Body of pancreas (tissue), 4 donors: ENCODE measurements around the gene EVL. TPM values are rescaled to one million over a fixed set of nuclear protein-coding genes. Genes with fewer than 3 reads are reported as not detected.
A peak's percentile ranks its signal among the peaks of the same experiment; 100 is the strongest.

Source experiments
- ATAC-seq: fragments of 150-250 bp; one replicate; pipeline ENCODE4 v1.9.1; 2016
- DNase-seq, 4 donors: peaks; one replicate each; pipeline ENCODE4 v3.0.0-alpha.2; 2019
- H3K27ac ChIP-seq, 4 donors: fragments of 200-600 bp; sonication (generic); 1 replicate in 3 of 4; 2 replicates in 1 of 4; pipeline versions ENCODE4 v1.5.1 to v1.6.1; 2016 to 2019; ENCODE audit warnings: mild to moderate bottlenecking in 1 of 4, mixed read lengths in 1 of 4, moderate library complexity in 1 of 4
- H3K27me3 ChIP-seq, 2 donors: fragments of 200-600 bp; sonication (generic); one replicate each; pipeline ENCODE4 v1.6.0; 2016; ENCODE audit warnings: mild to moderate bottlenecking in 1 of 2
- H3K36me3 ChIP-seq, 2 donors: fragments of 200-600 bp; sonication (generic); replicated peaks in 1 of 2; 2 replicates each; pipeline ENCODE4 v1.5.1; 2016; ENCODE audit warnings: low read depth in 2 of 2; ENCODE audit not compliant: insufficient read depth in 1 of 2
- H3K4me1 ChIP-seq: fragments of 200-600 bp; sonication (generic); one replicate; pipeline ENCODE4 v1.6.0; 2016
- H3K4me3 ChIP-seq, 2 donors: fragments of 200-600 bp; sonication (generic); 1 replicate in 1 of 2; 2 replicates in 1 of 2; pipeline ENCODE4 v1.5.1; 2016 to 2019
- H3K9me3 ChIP-seq, 3 donors: fragments of 200-600 bp; sonication (generic); 1 replicate in 2 of 3; 2 replicates in 1 of 3; pipeline ENCODE4 v1.5.1; 2016
- POLR2A ChIP-seq, 3 donors: fragments of 450-650 bp; IDR thresholded peaks; one replicate each; pipeline ENCODE4 v1.6.1; 2016; ENCODE audit warnings: antibody characterized with exemption in 3 of 3, mild to moderate bottlenecking in 2 of 3
- WGBS, 2 donors: methylation state at CpG; one replicate each; pipeline ENCODE4 v1.1.5; 2017; 5-methylcytosine and 5-hydroxymethylcytosine counted together
- intact Hi-C: fragments of 100-400 bp; cut with DNase I; formaldehyde crosslinking; loops from one replicate; pipeline ENCODE4 v1.15.1; 2023
- total RNA-seq, 2 donors: library from RNA; depleted of rRNA; stranded (reverse); fragments of >200 nt; gene quantifications; one replicate each; pipeline ENCODE4 v1.1.0, GENCODE V29; 2016
- TF ChIP-seq, protein P1 (sequence below), 7 experiments: fragments of 450-650 bp in 4 of 7; fragments of 200-600 bp in 3 of 7; sonication (generic) in 3 of 7; IDR thresholded peaks; one replicate each; pipeline ENCODE4 v1.5.1; 2016 to 2019; ENCODE audit warnings: antibody characterized with exemption in 7 of 7

The EVL gene
- total RNA-seq, 2 donors from 2014 or later: 22.3 to 57.7 TPM

DNA sequence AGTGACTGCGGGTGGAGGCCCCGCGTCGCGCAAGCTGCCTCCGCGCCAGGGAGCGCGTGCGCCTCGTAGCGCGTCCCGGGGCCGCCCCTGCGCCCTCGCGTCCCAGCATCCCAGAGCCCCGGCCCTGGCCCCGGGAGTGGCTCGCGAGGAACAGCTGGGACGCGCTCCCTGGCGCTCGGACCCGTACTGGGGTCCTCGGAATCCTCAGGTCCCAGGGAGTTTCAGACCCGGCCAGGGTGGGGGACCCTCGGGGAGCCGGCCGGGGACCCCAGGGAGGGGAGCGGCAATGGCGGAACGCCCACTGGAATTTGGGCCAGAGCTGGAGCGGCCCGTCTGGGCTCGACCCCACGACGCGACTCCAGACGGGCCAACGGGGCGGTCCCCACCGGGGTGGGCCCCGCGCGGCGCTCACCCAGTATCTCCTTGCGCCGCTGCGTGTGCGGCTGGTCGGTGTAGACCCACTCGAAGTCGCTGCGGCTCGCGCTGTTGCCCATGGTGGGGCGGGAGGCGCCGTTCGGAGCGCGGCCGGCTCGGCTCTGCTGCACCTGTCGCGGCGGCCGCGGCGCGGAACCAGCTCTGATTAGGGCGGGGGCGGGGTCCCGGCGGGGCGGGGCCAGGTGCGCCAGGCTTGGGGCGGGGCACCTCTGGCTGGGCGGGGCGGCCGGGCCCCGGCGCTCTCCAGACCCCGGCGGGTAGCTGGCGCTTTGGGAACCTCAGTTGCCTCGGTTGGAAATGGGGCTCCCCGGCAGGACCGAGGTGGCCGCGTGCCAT, 94.1 kb downstream of the EVL start, which contains the start of gene DEGS2:
DEGS2 (minus strand) TSS at position 552 of the 771 bp plus-strand sequence; CDS start at position 494, 58 bp downstream.
- 0% methylated on average over 85 of the region's 94 CpGs; no CpG with 5 or more reads in 1 of the 2 donors for WGBS, 2 donors
- Histone ChIP-seq H3K4me3 (peak within 1 kb of the TSS; percentile 17 to 40), H3K9me3 (no peaks in the 10 kb centered on the region), H3K4me1 (peaks cover 32% of the 10 kb centered on the region), H3K27ac (peak within 1 kb of the TSS in 2 of 4 donors; percentile 16 to 64), H3K27me3 (no peaks in the 10 kb centered on the region), H3K36me3 (no peaks in the 10 kb centered on the region)
- TF ChIP-seq, protein P1, sequence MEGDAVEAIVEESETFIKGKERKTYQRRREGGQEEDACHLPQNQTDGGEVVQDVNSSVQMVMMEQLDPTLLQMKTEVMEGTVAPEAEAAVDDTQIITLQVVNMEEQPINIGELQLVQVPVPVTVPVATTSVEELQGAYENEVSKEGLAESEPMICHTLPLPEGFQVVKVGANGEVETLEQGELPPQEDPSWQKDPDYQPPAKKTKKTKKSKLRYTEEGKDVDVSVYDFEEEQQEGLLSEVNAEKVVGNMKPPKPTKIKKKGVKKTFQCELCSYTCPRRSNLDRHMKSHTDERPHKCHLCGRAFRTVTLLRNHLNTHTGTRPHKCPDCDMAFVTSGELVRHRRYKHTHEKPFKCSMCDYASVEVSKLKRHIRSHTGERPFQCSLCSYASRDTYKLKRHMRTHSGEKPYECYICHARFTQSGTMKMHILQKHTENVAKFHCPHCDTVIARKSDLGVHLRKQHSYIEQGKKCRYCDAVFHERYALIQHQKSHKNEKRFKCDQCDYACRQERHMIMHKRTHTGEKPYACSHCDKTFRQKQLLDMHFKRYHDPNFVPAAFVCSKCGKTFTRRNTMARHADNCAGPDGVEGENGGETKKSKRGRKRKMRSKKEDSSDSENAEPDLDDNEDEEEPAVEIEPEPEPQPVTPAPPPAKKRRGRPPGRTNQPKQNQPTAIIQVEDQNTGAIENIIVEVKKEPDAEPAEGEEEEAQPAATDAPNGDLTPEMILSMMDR (IDR thresholded peaks at IDR 0.05): no peak
- peak; percentile 42 to 70 (median 49) for TF ChIP-seq POLR2A (IDR thresholded peaks at IDR 0.05)
- ATAC-seq: peak; percentile 88
- intact Hi-C loops: no loop called here
- peak; percentile 67 to 85 (median 72) for DNase-seq

DNA sequence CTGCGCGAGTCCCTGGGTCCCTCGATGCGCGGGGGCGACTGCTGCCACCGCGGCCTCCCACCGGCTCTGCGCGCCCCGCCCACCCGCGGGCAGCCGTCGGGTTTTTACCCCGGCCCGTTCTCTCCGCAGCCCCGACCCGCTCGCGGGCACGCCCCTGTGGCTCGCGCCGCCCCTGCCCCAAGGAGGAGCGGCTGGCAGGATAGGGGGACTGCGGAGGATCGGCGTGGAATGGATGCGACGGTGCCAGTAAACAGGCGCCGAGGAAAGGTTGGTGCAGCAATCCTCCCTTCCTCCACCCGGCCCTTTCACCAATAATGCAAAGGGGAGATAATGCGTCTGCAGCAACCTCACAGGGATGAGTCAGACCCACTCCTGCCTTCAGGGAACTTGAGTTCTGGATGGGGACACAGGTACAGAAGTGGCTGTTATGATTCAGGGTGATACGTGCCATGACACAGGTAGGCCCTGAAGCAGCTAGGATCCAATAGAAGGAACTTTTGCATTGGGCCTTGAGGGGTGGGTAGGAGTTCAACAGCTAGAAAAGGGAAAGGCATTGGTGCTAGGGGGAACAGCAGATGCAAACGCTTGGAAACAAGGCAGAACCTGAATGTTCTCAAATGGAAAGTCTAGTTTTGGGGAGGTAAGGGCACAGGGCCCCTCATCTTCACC, 94.8 kb downstream of the EVL start:
- DNase-seq (no peak), ATAC-seq (peak; percentile 25)
- H3K27ac ChIP-seq: peak overlapping the region in 1 of 4 donors; percentile 64
- peak overlapping the region in 1 of 2 donors; percentile 40 for H3K4me3 ChIP-seq
- H3K27me3 ChIP-seq: no peaks in the 10 kb centered on the region
- no peaks in the 10 kb centered on the region for H3K36me3 ChIP-seq
- peaks cover 32% of the 10 kb centered on the region for H3K4me1 ChIP-seq
- TF ChIP-seq, protein P1 (IDR thresholded peaks at IDR 0.05): no peak
- no peak for TF ChIP-seq POLR2A (IDR thresholded peaks at IDR 0.05)
- H3K9me3 ChIP-seq: no peaks in the 10 kb centered on the region
- intact Hi-C loops: no loop called here
- 8 to 53% methylated on average over 6 to 39 of the region's 39 CpGs for WGBS, 2 donors

DNA sequence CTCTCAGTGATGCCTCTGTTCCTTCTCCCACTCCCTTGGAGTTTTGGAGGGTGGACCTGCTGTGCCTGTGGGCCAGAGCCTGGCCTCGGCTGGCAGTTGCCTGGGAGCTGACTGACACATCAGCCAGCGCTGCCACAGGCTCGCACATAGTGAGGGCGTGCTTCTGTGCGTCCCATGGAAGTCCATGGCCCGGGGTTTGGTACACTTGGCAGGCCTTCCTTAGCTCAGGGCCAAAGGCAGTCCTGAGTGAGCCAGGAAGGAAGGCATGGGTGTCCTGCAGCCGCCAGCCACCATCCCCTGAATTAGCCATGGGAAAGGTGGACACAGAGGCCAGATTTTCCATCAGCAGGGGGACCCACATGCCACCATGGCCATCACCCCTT, 95.3 kb downstream of the EVL start:
- H3K27me3 ChIP-seq: no peaks in the 10 kb centered on the region
- H3K9me3 ChIP-seq: no peaks in the 10 kb centered on the region
- TF ChIP-seq POLR2A (IDR thresholded peaks at IDR 0.05): no peak
- TF ChIP-seq, protein P1 (IDR thresholded peaks at IDR 0.05): no peak
- intact Hi-C loops: no loop called here
- no peak for DNase-seq
- H3K4me3 ChIP-seq: no peak overlapping the region
- no peak for ATAC-seq
- H3K27ac ChIP-seq: no peak overlapping the region
- 88 to 93% methylated on average over 6 to 7 of the region's 7 CpGs for WGBS, 2 donors
- H3K36me3 ChIP-seq: no peaks in the 10 kb centered on the region
- H3K4me1 ChIP-seq: peaks cover 32% of the 10 kb centered on the region

DNA sequence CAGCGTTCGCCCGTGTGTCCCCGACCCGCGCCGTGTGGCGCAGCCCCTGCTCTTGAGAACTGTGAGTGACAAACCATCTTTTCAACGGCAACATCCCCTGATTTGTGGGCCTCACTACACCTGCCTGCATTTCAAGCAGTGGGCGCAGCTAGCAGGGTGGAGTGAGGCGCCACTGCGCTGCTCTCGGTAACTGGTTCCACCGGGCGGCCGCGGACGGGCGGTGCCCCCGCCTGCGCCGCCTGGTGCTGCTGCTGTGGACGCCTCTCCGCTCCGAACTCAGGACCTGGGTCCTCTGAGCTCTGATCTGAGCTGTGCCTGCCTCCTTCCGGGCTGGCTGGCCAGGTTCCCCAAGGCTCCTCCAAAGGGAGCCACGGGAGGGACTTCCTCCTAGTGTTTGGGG, 100.2 kb downstream of the EVL start:
- ATAC-seq (peak; percentile 43), DNase-seq (no peak)
- H3K27ac ChIP-seq: no peak overlapping the region
- no peaks in the 10 kb centered on the region for H3K27me3 ChIP-seq
- H3K4me3 ChIP-seq: no peak overlapping the region
- peaks cover 7% of the 10 kb centered on the region for H3K4me1 ChIP-seq
- no peaks in the 10 kb centered on the region for H3K36me3 ChIP-seq
- 57 to 72% methylated on average over 9 to 27 of the region's 27 CpGs for WGBS, 2 donors
- intact Hi-C loops: no loop called here
- TF ChIP-seq, protein P1 (IDR thresholded peaks at IDR 0.05): peak in 1 of 7 experiments; percentile 16
- TF ChIP-seq POLR2A (IDR thresholded peaks at IDR 0.05): no peak
- no peaks in the 10 kb centered on the region for H3K9me3 ChIP-seq
